ENCODE measurements around the gene DAAM1.

The DAAM1 gene

DNA sequence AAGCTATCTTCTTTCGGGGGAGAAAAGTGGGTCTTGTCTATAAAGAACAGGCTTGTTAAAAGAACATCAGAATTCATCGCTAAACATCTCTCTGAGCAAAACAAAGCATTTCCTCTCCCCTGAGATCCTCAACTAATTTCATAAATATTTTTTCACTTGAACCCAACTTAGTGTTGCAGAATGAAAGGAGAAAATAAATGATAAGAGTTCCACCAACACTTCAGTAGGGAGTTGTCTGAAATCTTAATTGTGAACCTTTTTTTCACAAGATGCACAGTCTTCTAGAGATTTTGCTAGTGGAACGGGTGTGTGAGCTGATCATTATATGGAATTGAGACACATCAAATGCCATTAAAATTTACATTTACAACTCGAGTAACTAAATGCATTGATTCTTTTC is 1.3 kb upstream of the DAAM1 start:
- in situ Hi-C loops (cut with MboI; ENCODE audit: low sequenced_read_pairs), result no loop called here

DNA sequence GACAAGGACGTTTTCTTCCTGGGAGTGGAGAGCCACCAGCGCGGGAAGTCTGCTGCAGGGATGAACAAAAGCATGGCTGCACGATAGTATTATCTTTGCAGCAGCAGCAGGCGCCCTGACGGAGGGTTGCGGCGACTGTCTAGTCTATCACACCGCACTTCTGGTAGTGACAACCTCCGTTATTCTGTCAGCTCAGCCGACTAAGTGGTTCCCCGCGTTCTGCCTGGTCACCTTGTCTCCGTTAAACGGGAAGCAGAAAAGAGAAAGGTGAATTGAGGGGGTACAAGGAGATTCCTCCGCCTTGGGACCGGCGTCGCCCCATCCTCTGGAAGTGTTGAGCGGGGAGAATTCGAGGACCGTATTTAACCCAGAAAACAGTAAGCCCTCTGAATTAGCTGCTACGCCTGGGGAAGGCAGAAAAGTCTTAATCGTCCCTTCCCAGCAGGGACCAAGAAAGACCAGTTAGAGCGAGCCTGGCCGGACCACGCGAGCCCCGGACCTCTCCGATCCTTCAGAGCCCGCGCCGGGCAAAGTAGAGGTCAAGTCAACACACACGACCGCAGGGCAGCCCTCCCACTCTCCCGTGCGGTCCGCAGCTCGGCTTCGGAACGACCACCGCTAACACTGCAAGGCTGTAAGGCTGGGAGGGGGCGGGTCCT is 536 bp upstream of the DAAM1 start:
- in situ Hi-C loops (cut with MboI; ENCODE audit: low sequenced_read_pairs), result no loop called here

DNA sequence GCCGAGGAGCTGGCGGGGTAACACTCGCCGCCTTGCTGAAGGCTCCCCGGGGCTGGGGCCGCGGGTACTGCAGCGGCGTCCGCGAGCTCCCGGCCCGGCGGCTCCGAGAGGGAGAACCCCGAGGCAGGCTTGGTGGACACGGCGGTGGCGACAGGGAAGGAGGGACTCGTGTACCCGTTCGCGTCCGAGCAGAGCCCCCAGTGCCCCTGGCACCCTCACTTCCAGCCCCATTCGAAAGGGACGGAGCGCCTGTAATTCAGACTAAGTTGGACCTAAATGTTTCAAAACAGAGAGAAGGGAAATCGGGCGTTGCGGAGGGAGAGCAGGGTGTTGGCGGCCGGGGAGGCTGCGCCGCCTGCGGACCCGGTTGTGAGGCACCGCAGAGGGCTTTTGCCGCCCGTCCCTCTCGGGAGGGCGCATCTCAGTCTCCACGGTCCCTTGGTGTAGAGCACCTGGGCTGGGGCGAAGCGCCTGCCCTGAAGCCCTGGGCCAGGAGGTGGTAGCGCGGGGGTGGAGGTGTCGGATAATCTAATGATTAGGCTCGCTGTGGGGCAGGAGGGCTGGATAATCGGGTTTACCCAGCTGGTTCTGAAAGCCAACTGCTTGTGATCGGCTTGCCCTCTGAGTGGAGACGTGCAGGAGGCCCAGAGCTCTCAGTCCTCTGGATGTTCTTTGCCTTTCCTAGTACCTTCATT is 771 bp downstream of the DAAM1 start:
- in situ Hi-C loops (cut with MboI; ENCODE audit: low sequenced_read_pairs), result no loop called here

DNA sequence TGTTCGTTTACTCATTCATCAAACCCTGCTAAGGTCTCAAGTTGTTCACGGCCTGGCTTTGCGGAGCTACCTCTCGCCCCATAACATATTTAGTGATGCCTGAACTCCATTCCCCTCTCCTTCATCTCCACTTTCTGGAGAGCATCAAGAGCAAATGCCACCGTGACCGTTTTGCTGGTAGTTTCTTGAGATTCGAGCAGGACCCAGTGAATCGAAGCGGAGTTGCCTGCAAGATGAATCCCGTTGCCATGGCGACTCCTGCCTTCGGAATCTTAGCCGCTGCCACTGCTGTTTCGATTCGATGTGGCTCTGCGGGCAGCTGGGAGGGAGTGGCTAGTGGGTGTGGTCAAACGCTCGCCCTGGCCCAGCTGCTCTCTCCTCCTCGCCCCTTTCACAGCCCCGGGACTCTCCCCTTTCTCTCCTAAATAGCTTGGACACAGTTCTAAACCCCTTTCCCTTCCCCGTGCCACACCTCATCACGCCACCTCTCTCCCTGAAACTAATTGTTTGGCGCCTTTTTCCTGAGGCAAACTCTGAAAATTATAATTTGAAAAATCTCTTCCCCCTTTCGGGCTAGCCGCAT is 1.4 kb downstream of the DAAM1 start:
- in situ Hi-C loops (cut with MboI; ENCODE audit: low sequenced_read_pairs), result no loop called here

DNA sequence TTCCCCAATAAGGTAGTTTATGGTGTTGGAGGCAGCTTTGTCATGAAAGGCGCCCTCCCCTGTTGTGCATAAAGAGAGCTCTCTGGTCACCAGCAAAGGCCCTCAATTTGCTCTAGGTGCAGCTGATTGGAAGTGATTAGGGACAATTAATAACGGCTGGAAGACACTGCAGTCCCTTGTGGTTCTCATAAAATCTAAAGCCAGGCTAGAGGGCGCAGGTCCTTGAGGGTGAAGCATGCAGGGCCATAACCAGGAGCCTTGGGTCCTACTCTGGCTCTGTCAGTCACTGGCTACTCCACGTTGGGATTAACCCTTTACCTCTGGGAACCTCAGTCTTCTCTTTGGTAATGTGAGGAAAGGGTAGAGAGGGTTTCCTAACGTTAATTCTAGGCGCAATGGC is 1.9 kb downstream of the DAAM1 start:
- in situ Hi-C loops (cut with MboI; ENCODE audit: low sequenced_read_pairs), result no loop called here

DNA sequence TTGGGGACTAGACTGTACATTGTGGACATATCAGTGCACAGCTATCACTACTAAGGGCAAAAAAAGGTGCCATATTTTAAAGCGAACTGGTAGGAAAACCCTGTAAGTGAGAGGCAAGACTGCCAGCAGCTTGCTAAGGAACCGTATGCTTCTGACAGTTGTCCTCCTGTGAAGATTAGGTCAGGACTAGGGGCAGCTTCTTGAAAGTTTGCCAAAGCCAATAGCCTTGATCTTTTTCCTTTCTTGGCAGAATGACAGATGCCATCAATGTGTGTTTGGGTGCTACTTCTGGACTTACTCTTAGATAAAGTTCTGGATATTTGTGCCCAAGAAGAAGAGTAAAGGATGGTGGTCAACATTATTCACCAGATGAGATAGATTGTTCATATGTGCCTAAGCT is 7.4 kb downstream of the DAAM1 start:
- in situ Hi-C loops (cut with MboI; ENCODE audit: low sequenced_read_pairs), result no loop called here

DNA sequence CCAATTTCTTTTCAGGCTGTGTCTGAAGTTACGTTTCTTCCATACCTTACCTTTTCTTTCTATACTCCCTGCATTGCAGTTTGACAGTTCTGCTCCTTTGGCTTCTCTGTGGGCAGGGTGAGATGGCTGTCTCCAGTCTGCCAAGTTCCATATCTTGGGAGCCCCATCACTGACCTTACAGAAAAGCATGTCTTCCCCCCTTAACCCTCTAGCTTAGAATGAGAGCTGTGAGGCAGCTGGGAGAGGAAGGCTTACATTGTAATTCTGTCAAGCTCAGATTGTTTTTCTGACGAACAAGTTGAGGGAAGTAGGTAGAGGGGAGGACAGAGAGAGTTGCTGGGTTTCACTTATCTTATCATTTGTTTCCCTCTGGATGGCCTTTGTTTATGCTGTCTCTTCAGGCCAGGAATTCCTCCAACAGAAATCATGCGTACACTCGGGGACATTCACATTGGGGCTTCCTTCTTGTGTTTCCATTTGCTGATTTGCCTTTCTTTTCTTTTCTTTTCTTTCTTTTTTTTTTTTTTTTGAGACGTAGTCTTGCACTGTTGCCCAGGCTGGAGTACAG is 9.3 kb downstream of the DAAM1 start:
- in situ Hi-C loops (cut with MboI; ENCODE audit: low sequenced_read_pairs), result no loop called here

DNA sequence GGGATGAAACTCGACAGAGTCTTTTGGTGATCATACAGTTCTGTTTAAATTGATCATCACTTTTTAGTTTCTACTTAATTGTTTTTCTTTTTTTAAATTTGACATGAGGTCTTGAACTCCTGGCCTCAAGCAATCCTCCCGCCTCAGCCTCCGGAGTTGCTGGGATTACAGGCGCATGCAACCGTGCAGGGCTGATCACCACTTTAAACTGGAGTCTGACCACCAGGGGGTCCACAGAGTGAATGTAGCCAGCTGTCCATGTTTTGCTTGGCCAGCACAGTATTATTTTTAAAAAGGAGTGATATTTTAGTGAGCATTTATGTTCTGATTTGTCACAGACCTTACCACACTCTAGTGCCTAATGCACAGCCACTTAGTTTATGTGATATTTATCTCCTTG is 10.7 kb downstream of the DAAM1 start:
- in situ Hi-C loops (cut with MboI; ENCODE audit: low sequenced_read_pairs), result no loop called here

DNA sequence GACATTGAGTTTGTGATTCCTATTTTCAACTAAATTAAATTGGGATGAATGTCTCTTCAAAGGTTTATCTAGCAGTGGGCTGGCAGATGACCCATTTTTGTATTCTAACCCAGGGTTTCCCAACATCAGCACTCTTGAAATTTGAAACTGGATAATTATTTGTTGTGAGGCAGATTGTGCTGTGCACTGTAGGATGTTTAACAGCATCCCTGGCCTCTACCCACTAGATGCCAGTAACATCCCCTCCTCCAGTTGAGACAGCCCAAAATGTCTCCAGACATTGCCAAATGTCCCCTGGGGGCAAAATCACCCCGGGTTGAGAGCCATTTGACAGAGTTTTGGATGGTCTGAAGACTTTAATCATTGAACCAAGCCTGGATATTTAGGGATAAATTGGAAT is 11.1 kb downstream of the DAAM1 start:
- in situ Hi-C loops (cut with MboI; ENCODE audit: low sequenced_read_pairs), result no loop called here

DNA sequence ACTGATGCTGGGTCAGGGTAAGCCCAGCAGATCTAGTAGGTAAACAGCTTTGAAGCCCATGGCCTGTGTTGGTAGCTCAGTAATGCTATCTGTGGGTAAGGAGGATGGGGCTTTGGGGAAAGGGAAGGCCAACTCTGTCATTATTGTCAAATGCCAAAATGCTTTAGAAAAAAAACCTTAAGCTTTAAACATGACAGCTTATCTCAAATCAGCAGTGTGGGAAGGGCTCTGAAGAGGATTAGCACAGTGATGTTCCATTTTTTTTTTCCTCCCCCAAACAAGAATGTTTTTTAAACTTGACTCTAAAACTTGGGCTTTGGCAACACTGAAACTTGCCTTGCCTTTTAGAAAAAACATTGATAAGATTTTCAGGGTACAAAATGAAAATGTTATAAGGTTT is 11.7 kb downstream of the DAAM1 start:
- in situ Hi-C loops (cut with MboI; ENCODE audit: low sequenced_read_pairs), result no loop called here

DNA sequence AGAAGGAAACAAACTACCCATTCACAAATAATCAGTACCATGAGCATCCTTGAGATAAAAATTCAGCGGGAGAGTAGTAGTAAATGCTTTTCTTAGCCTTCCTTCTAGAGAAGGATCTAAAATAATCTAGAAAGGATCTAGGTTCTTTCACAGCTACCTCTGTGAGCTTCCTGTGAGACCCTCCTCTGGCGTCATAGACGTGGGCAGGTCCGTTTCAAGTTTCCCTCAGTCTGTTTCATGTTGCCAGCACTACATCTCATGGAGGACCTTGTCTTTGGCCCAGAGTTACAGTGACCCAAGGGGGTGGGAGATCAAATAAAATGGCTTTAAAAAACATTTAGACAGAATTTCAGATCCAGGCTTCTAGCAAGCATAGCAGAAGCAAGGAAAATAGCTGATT is 13.6 kb downstream of the DAAM1 start:
- in situ Hi-C loops (cut with MboI; ENCODE audit: low sequenced_read_pairs), result no loop called here

DNA sequence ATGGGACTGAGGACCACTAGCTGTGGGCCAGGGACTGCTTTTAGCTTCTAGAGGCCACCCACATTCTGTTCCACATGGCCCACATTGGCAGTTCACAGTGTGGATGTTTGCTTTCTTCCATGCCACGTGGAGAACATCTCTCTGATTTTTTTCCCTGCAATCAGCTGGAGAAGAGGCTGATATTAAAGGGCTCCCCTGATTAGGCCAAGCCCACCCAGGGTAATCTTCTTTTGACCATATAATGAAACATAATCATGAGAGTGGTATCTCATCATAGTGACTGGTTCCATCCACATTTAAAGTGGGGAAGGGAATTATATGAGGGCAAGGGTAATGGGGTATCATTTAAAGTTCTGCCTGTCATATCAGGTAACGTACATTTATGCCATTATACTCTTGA is 15.8 kb downstream of the DAAM1 start:
- in situ Hi-C loops (cut with MboI; ENCODE audit: low sequenced_read_pairs), result no loop called here

DNA sequence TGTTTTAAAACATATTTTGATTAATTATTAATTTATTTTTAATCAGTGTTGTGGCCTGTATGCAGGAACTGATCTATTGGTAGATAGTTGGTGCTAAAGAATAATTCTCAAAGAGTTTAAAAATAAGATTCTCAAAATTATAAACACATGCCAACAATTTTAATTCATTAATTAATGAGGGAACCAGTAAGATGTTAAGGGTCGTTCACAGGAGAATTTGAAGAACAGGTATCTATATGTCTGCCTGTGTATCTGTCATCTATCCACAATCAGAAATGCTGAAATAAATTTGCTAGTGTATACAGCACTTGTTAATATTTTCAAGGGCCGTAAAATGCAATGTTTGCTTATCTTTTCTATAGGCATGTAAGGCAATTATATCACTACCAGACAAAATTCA is 18.4 kb downstream of the DAAM1 start:
- in situ Hi-C loops (cut with MboI; ENCODE audit: low sequenced_read_pairs), result no loop called here

DNA sequence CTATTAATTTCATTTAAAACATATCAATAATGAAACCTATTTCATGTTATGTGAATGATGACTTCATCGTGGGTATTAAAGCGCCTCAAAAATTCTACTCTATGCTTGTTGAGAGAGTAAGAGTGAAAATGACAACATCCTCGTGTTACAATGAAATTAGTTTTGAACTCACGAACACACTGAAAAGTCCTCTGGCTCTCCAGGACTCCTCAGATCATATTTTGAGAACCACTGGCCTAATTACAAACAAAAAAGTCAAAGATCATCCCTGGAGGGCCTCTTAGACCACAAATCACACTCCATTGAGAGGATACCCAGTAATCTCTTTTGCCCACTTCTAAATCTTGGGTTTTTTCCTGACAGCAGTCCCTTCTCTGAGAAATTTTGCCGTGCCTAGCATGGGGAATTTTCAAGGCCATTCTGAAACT is 19.1 kb downstream of the DAAM1 start:
- in situ Hi-C loops (cut with MboI; ENCODE audit: low sequenced_read_pairs), result no loop called here

DNA sequence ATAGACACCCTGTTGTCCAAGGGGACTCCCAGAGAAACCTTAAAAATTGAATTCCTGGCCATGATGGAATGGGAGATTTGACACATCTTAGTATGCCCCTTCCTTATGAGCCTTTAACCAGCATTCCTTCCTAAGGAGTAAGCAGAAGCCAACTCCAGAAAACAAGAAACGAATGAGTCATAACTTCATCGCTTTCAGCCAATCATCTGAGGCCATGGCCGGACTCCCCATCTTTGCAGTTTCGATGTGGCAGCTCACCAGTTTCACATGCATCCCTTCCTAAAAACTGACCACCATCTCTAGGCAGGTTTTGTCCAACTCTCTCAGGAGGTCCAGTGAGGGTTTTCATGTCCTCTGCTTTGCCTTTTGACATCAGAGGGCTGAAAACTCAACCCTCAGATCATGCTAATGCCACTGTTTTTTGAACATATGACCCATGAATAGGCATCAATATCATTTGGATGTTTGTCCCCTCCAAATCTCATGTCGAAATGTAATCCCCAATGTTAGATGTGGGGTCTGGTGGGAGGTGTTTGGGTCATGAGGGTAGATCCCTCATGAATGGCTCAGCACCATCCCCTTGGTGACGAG is 19.9 kb downstream of the DAAM1 start:
- in situ Hi-C loops (cut with MboI; ENCODE audit: low sequenced_read_pairs), result no loop called here

DNA sequence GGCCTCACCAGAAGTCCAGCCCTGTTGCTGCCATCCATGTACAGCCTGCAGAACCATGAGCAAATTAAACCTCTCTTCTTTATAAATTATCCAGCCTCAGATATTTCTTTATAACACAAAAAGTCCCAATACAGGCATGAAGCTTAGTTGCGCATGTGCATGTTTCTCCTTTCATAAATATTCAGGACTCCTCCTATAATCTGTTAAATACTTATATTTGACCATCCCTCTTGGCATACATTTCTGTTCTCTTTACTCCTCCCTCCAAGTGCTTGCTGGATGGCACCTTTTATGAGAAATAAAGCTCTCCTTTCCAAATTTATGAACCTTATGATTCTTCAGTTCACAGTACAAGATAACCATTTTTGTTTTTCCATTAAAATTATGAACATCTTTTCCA is 20.5 kb downstream of the DAAM1 start:
- in situ Hi-C loops (cut with MboI; ENCODE audit: low sequenced_read_pairs), result no loop called here

DNA sequence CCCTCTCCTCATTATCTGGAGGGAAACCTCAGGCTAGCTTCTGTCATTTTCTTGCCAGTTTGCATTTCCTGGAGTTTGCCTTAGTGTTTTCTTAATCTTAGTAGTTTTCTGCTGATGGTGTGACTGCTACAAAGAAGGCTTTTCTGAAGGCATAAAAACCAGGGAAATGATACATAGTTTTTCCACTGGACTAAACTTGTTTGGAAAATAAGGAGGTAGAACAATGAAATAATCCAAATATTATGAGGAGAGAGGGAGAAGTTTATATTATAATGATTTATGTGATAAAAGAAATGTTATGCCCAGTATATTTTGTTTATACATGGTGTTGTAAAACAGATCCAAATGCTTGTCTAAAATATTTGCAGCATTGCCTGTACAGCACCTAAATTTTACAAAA is 22.2 kb downstream of the DAAM1 start:
- in situ Hi-C loops (cut with MboI; ENCODE audit: low sequenced_read_pairs), result no loop called here

DNA sequence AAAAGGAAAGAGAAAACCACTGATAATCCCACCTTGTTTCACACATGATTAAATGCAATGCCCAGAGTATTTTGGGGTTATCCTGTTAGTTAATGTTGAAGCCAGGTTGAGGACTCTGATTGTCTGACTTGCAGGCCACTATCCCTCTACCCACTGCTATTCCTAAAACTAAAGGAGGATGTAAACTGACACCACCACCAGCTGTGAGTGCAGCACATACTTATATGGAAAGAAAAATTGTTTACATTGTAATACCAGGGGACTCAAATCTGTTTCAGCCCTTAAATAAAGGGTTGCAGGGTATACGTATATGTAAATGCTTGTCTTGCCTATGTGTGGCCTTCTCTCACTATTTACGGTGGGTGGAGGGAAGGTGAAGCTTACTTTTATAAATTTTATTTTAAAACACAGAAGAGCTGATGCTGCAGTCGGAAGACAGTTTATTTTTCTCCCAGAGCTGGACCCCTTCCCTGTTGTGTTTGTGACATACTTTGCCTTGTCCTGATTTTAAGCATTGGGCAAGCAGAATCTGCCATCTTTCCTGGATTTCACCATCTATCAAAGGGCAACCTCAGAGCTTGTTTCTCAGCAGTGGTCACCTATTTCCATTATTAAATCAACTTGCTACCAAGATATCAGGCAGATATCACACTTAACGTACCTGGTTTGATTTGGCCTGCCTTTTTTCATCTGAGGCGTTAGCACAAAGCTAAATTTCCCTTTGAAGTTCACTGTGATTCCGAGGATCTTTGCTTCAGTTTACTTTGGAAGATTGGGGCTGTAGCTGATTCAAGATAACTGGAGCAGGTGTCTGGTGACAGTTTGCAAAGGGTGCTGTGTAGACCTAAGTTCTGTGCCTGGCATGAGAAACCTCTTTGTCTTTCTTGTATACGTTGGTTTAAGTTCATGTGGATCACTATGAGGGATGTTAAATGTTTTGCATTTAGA is 25.2 kb downstream of the DAAM1 start:
- in situ Hi-C loops (cut with MboI; ENCODE audit: low sequenced_read_pairs), result no loop called here

DNA sequence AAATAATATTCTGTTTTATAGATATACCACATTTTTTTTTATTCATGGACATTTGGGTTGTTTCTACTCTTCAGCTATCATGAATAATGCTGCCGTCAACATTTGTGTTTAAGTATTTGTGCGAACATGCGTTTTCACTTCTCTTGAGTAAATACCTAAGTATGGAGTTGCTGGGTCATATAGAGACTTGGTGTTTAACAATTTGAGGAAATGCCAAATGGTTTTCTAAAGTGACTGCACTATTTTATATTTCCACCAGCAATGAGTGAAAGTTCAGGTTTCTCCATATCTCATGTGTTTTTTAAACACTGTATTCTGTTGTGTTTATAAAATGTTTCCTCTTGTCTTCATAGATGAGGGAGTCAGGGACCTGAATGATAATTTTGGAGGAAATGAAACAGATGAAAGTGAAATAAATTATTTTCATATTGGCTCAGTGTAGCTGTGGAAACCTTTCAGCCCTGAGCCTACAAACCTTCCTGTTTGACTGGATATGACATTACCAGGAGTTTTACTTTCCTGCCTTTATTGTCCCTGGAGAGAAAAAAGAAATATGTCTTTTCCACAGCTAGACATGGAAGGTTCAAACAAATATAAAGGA is 26.3 kb downstream of the DAAM1 start:
- in situ Hi-C loops (cut with MboI; ENCODE audit: low sequenced_read_pairs), result no loop called here

DNA sequence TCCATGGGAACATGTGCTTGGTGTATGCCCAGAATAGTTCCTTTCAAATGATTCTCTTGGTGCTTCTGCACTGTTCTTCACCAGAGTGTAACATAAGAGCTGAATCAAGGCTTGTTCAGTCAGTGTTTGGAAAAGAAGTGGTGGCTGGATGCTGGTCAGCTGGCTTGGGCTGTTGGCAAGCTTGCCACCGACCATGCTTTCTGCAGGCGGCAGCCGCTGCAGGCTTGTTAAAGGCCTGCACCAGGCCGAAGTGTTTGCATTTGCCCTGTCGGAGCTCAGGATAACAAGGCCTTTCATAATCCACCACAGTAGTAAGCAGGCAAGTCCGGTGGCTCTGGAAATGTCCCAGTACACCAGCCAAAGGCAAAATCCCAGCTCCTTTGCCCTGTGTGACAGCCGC is 26.9 kb downstream of the DAAM1 start:
- in situ Hi-C loops (cut with MboI; ENCODE audit: low sequenced_read_pairs), result no loop called here
